ENCODE data around the gene FRMD5. TPM values are rescaled to one million over a fixed set of nuclear protein-coding genes. Genes with fewer than 3 reads are reported as not detected.

The FRMD5 gene
- total RNA-seq, 1 donor from 2014 or later, result 0.54 TPM

- no peak for TF ChIP-seq CTCF (IDR thresholded peaks at IDR 0.05; ENCODE audit: unreplicated experiment)
- H3K4me3 Mint-ChIP-seq (ENCODE audit: unreplicated experiment), result no peak overlapping the region
- no peaks in the 10 kb centered on the region for H3K36me3 Mint-ChIP-seq (ENCODE audit: low read depth, unreplicated experiment)
- H3K4me1 Mint-ChIP-seq (ENCODE audit: unreplicated experiment), result no peaks in the 10 kb centered on the region
- no peak for DNase-seq (ENCODE audit: low spot score)
- H3K27ac Mint-ChIP-seq (ENCODE audit: unreplicated experiment), result no peak overlapping the region
- no peaks in the 10 kb centered on the region for H3K27me3 Mint-ChIP-seq (ENCODE audit: unreplicated experiment)
- no peaks in the 10 kb centered on the region for H3K9me3 Mint-ChIP-seq (ENCODE audit: unreplicated experiment)
These were observed 21.3 kb downstream of the FRMD5 start for GRCh38 chr15:44173813-44174212.

DNA sequence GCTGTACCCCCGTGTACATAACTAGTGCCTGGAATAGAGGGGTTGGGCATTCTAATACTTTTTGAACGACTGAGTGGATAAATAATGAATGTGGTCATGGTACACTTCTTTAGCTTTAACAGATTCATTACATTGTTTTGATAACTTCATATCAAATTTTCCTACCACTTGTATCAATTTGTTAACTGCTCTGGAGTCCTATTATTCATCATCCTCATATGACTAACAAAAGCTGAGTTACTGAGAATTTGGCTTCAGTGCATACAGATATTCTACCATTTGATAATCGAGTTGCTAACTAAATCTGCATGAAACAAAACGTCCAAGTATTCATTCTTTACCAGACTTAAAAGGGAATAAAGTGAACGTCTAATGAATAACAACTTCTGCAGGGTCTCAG lies 31.7 kb downstream of the FRMD5 start:
- Mint-ChIP-seq H3K9me3 (ENCODE audit: unreplicated experiment) (no peaks in the 10 kb centered on the region), H3K36me3 (ENCODE audit: low read depth, unreplicated experiment) (no peaks in the 10 kb centered on the region), H3K4me1 (ENCODE audit: unreplicated experiment) (no peaks in the 10 kb centered on the region), H3K4me3 (ENCODE audit: unreplicated experiment) (no peak overlapping the region), H3K27ac (ENCODE audit: unreplicated experiment) (no peak overlapping the region), H3K27me3 (ENCODE audit: unreplicated experiment) (no peaks in the 10 kb centered on the region)
- no peak for TF ChIP-seq CTCF (IDR thresholded peaks at IDR 0.05; ENCODE audit: unreplicated experiment)
- no peak for DNase-seq (ENCODE audit: low spot score)

DNA sequence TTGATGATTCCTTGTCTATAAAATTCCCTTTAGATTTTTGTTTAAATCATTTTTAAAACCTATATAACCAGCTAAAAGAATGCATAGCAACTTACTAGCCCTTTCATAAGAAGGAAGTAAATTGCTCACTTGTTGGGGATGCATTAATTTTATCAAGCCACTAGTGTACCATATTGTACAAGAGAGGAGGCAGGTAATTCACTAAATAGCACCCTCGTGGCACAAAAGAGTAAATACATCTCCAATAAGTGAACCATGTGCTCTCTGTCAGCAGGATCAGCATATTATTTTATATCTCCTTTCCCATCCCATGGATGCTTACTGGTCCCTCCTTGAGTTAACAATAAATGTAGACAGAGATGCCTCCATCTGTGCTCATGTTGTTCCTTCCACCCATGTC lies 34.3 kb downstream of the FRMD5 start:
- no peak for DNase-seq (ENCODE audit: low spot score)
- no peaks in the 10 kb centered on the region for H3K27me3 Mint-ChIP-seq (ENCODE audit: unreplicated experiment)

GRCh38 chr15:44159492-44159891 lies 35.6 kb downstream of the FRMD5 start:
- no peak overlapping the region for H3K27ac Mint-ChIP-seq (ENCODE audit: unreplicated experiment)
- no peak overlapping the region for H3K4me3 Mint-ChIP-seq (ENCODE audit: unreplicated experiment)
- no peaks in the 10 kb centered on the region for H3K27me3 Mint-ChIP-seq (ENCODE audit: unreplicated experiment)
- H3K36me3 Mint-ChIP-seq (ENCODE audit: low read depth, unreplicated experiment), result no peaks in the 10 kb centered on the region
- no peak for TF ChIP-seq CTCF (IDR thresholded peaks at IDR 0.05; ENCODE audit: unreplicated experiment)
- DNase-seq (ENCODE audit: low spot score), result no peak
- no peaks in the 10 kb centered on the region for H3K4me1 Mint-ChIP-seq (ENCODE audit: unreplicated experiment)
- no peaks in the 10 kb centered on the region for H3K9me3 Mint-ChIP-seq (ENCODE audit: unreplicated experiment)

More for the DNA sequence above, 34.3 kb downstream of the FRMD5 start:
- Mint-ChIP-seq H3K27ac (ENCODE audit: unreplicated experiment) (no peak overlapping the region), H3K9me3 (ENCODE audit: unreplicated experiment) (no peaks in the 10 kb centered on the region), H3K4me1 (ENCODE audit: unreplicated experiment) (no peaks in the 10 kb centered on the region), H3K4me3 (ENCODE audit: unreplicated experiment) (no peak overlapping the region), H3K36me3 (ENCODE audit: low read depth, unreplicated experiment) (no peaks in the 10 kb centered on the region)
- no peak for TF ChIP-seq CTCF (IDR thresholded peaks at IDR 0.05; ENCODE audit: unreplicated experiment)

DNA sequence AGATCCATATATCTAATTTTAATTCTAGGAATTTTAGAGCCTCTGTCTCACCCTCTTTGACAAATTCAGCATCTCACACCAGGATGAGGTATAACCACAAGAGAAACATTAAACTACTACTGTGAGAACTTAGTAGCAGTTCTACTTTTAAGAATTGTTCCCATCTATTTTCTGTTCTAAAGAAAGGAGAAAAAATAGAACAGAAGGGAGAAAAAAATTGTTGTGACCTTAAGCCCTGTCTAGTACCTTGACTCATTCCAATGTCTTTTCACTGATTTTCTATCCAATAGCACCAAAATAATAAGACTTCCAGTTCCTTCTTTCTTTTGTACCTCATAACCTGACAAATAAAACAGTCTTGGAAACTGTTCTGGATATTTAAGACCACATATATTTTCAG lies 37.0 kb downstream of the FRMD5 start:
- no peaks in the 10 kb centered on the region for H3K9me3 Mint-ChIP-seq (ENCODE audit: unreplicated experiment)
- no peak overlapping the region for H3K27ac Mint-ChIP-seq (ENCODE audit: unreplicated experiment)
- no peak overlapping the region for H3K4me3 Mint-ChIP-seq (ENCODE audit: unreplicated experiment)
- no peaks in the 10 kb centered on the region for H3K4me1 Mint-ChIP-seq (ENCODE audit: unreplicated experiment)
- no peak for DNase-seq (ENCODE audit: low spot score)
- no peaks in the 10 kb centered on the region for H3K27me3 Mint-ChIP-seq (ENCODE audit: unreplicated experiment)
- TF ChIP-seq CTCF (IDR thresholded peaks at IDR 0.05; ENCODE audit: unreplicated experiment), result no peak
- no peaks in the 10 kb centered on the region for H3K36me3 Mint-ChIP-seq (ENCODE audit: low read depth, unreplicated experiment)
